K562 (cell line): ENCODE results near the gene ZFYVE16. TPM values are rescaled to one million over a fixed set of nuclear protein-coding genes. Genes with fewer than 3 reads are reported as not detected.

Source experiments
- TARDBP ChIP-seq: fragments of 450-650 bp; IDR thresholded peaks from 2 replicates; pipeline ENCODE4 v1.6.1; 2016
- ZNF140 ChIP-seq: fragments of 250-450 bp; sonication (Bioruptor Pico); IDR thresholded peaks from 2 replicates; pipeline ENCODE4 v1.8.0; 2021; ENCODE audit warnings: moderate library complexity, mild to moderate bottlenecking, inconsistent platforms
- polyA plus RNA-seq, 8 experiments: library from polyadenylated mRNA; depleted of rRNA in 4 of 8; stranded (reverse) in 5 of 8; unstranded in 3 of 8; fragments of >200 nt; fragmentation: Nextera tagmentation in 2 of 8; fragmentation: Illumina TruSeq in 1 of 8; extraction: Ambion mirVana in 2 of 8; extraction: Trizol in 1 of 8; gene quantifications; 2 replicates each; pipeline versions ENCODE4 v1.2.1 to v1.2.3, GENCODE V29; 2011 to 2014; ENCODE audit warnings: inconsistent platforms in 1 of 8, missing spikeins in 1 of 8
- small RNA-seq: library from RNA; depleted of rRNA; stranded (forward); fragments of <200 nt; gene quantifications from one replicate; pipeline ENCODE3, GENCODE V24; 2014
- total RNA-seq, 7 experiments: library from RNA; depleted of rRNA in 6 of 7; stranded (reverse); fragments of >200 nt in 6 of 7; fragmentation: Illumina TruSeq in 2 of 7; extraction: Trizol in 2 of 7; gene quantifications; 2 replicates each; pipeline versions ENCODE4 v1.2.1 to v1.2.3, GENCODE V29; 2011 to 2021; ENCODE audit warnings: low replicate concordance in 1 of 7

ZFYVE16 gene
- total and polyA plus RNA-seq, 9 of the 15 experiments (the other 6 are each of a cell fraction or from before 2014, with no cell fraction given), result 6.0 to 18.9 (median 12.5) TPM

DNA sequence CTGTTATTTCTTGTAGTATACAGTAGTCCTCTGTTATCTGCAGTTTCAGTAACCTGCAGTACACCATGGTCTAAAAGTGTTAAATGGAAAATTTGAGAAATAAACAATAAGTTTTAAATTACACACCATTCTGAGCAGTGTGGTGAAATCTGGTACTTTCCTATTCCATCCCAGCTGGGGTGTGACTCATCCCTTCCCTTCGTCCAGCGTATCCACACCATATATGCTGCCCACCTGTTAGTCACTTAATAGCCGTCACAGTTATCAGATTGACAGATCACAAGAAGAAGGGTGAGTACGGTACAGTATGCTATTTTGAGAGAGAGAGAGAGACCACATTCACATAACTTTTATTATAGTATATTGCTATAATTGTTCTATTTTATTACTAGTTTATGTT lies 109.0 kb downstream of the ZFYVE16 start (continued):
- no peak for TF ChIP-seq TARDBP
- no peak for TF ChIP-seq ZNF140 (CRISPR knock-in tag)

Small RNA genes within 50 kb of the gene (small RNA-seq; reads per million reads assigned to genes)
- not detected for gene RNU6-211P

Other genes starting within 250 kb of the ZFYVE16 start
- 1.9 and 2.9 TPM in 2 replicates for gene SERINC5, start 152.0 kb upstream of the ZFYVE16 start, total RNA-seq (2014; rRNA removed)
- gene SERINC5, start 152.0 kb upstream of the ZFYVE16 start, total RNA-seq (2014; rRNA removed; fragmentation: Illumina TruSeq; extraction: Trizol), result 5.2 and 5.4 TPM in 2 replicates
- gene SERINC5, start 152.0 kb upstream of the ZFYVE16 start, total RNA-seq (2015; rRNA removed; fragmentation: Illumina TruSeq; extraction: Trizol), result 4.6 TPM in 2 replicates
- gene SERINC5, start 152.0 kb upstream of the ZFYVE16 start, total RNA-seq (2021), result 7.2 and 7.9 TPM in 2 replicates
- 6.5 and 7.6 TPM in 2 replicates for gene SERINC5, start 152.0 kb upstream of the ZFYVE16 start, polyA plus RNA-seq (2011; rRNA removed)
- 3.7 TPM in 2 replicates for gene SERINC5, start 152.0 kb upstream of the ZFYVE16 start, polyA plus RNA-seq (2014; fragmentation: Illumina TruSeq; extraction: Trizol)
- 1 to 10 TPM; 1.4 to 2.7 TPM for gene SERINC5, start 152.0 kb upstream of the ZFYVE16 start, polyA plus RNA-seq (2014; fragmentation: Nextera tagmentation; extraction: Ambion mirVana)
- gene SERINC5, start 152.0 kb upstream of the ZFYVE16 start, polyA plus RNA-seq (2014; rRNA removed), result 3.1 and 3.6 TPM in 2 replicates
- gene SPZ1, start 88.1 kb upstream of the ZFYVE16 start, total RNA-seq (2014; rRNA removed), result not detected in 2 replicates
- gene SPZ1, start 88.1 kb upstream of the ZFYVE16 start, total RNA-seq (2014; rRNA removed; fragmentation: Illumina TruSeq; extraction: Trizol), result not detected in 2 replicates
- not detected in 2 replicates for gene SPZ1, start 88.1 kb upstream of the ZFYVE16 start, total RNA-seq (2015; rRNA removed; fragmentation: Illumina TruSeq; extraction: Trizol)
- gene SPZ1, start 88.1 kb upstream of the ZFYVE16 start, total RNA-seq (2021), result not detected in 2 replicates
- gene SPZ1, start 88.1 kb upstream of the ZFYVE16 start, polyA plus RNA-seq (2011; rRNA removed), result not detected in 2 replicates
- 0.08 TPM in 1 of 2 replicates, not detected in the other for gene SPZ1, start 88.1 kb upstream of the ZFYVE16 start, polyA plus RNA-seq (2014; fragmentation: Illumina TruSeq; extraction: Trizol)
- not detected for gene SPZ1, start 88.1 kb upstream of the ZFYVE16 start, polyA plus RNA-seq (2014; fragmentation: Nextera tagmentation; extraction: Ambion mirVana)
- gene SPZ1, start 88.1 kb upstream of the ZFYVE16 start, polyA plus RNA-seq (2014; rRNA removed), result not detected in 2 replicates
- gene FAM151B, start 80.0 kb downstream of the ZFYVE16 start, total RNA-seq (2014; rRNA removed), result 0.18 TPM in 1 of 2 replicates, not detected in the other
- 0.16 and 0.25 TPM in 2 replicates for gene FAM151B, start 80.0 kb downstream of the ZFYVE16 start, total RNA-seq (2014; rRNA removed; fragmentation: Illumina TruSeq; extraction: Trizol)
- 0.26 TPM in 1 of 2 replicates, not detected in the other for gene FAM151B, start 80.0 kb downstream of the ZFYVE16 start, total RNA-seq (2015; rRNA removed; fragmentation: Illumina TruSeq; extraction: Trizol)
- 0.22 TPM in 1 of 2 replicates, not detected in the other for gene FAM151B, start 80.0 kb downstream of the ZFYVE16 start, total RNA-seq (2021)
- gene FAM151B, start 80.0 kb downstream of the ZFYVE16 start, polyA plus RNA-seq (2011; rRNA removed), result 0.17 and 0.35 TPM in 2 replicates
- gene FAM151B, start 80.0 kb downstream of the ZFYVE16 start, polyA plus RNA-seq (2014; fragmentation: Illumina TruSeq; extraction: Trizol), result 0.21 and 0.24 TPM in 2 replicates
- under 1 TPM in 1 of 2 experiments, not detected in 1; 0.10 TPM for gene FAM151B, start 80.0 kb downstream of the ZFYVE16 start, polyA plus RNA-seq (2014; fragmentation: Nextera tagmentation; extraction: Ambion mirVana)
- gene FAM151B, start 80.0 kb downstream of the ZFYVE16 start, polyA plus RNA-seq (2014; rRNA removed), result 0.08 and 0.46 TPM in 2 replicates
- not detected in 2 replicates for gene ANKRD34B, start 162.2 kb downstream of the ZFYVE16 start, total RNA-seq (2014; rRNA removed)
- gene ANKRD34B, start 162.2 kb downstream of the ZFYVE16 start, total RNA-seq (2014; rRNA removed; fragmentation: Illumina TruSeq; extraction: Trizol), result not detected in 2 replicates
- not detected in 2 replicates for gene ANKRD34B, start 162.2 kb downstream of the ZFYVE16 start, total RNA-seq (2015; rRNA removed; fragmentation: Illumina TruSeq; extraction: Trizol)
- not detected in 2 replicates for gene ANKRD34B, start 162.2 kb downstream of the ZFYVE16 start, total RNA-seq (2021)
- not detected in 2 replicates for gene ANKRD34B, start 162.2 kb downstream of the ZFYVE16 start, polyA plus RNA-seq (2011; rRNA removed)
- gene ANKRD34B, start 162.2 kb downstream of the ZFYVE16 start, polyA plus RNA-seq (2014; fragmentation: Illumina TruSeq; extraction: Trizol), result not detected in 2 replicates
- gene ANKRD34B, start 162.2 kb downstream of the ZFYVE16 start, polyA plus RNA-seq (2014; fragmentation: Nextera tagmentation; extraction: Ambion mirVana), result not detected
- gene ANKRD34B, start 162.2 kb downstream of the ZFYVE16 start, polyA plus RNA-seq (2014; rRNA removed), result not detected in 2 replicates
- 9.3 and 11.1 TPM in 2 replicates for gene MSH3, start 246.6 kb downstream of the ZFYVE16 start, total RNA-seq (2014; rRNA removed)
- 16.3 and 19.6 TPM in 2 replicates for gene MSH3, start 246.6 kb downstream of the ZFYVE16 start, total RNA-seq (2014; rRNA removed; fragmentation: Illumina TruSeq; extraction: Trizol)
- gene MSH3, start 246.6 kb downstream of the ZFYVE16 start, total RNA-seq (2015; rRNA removed; fragmentation: Illumina TruSeq; extraction: Trizol), result 15.4 and 17.2 TPM in 2 replicates
- gene MSH3, start 246.6 kb downstream of the ZFYVE16 start, total RNA-seq (2021), result 14.3 and 14.9 TPM in 2 replicates
- gene MSH3, start 246.6 kb downstream of the ZFYVE16 start, polyA plus RNA-seq (2011; rRNA removed), result 10.7 and 13.2 TPM in 2 replicates
- 11.5 and 14.5 TPM in 2 replicates for gene MSH3, start 246.6 kb downstream of the ZFYVE16 start, polyA plus RNA-seq (2014; fragmentation: Illumina TruSeq; extraction: Trizol)
- gene MSH3, start 246.6 kb downstream of the ZFYVE16 start, polyA plus RNA-seq (2014; fragmentation: Nextera tagmentation; extraction: Ambion mirVana), result 1 to 10 TPM; 3.9 to 5.3 TPM
- 7.8 and 7.9 TPM in 2 replicates for gene MSH3, start 246.6 kb downstream of the ZFYVE16 start, polyA plus RNA-seq (2014; rRNA removed)
- gene DHFR, start 246.9 kb downstream of the ZFYVE16 start, total RNA-seq (2014; rRNA removed), result 68.3 and 70.4 TPM in 2 replicates
- gene DHFR, start 246.9 kb downstream of the ZFYVE16 start, total RNA-seq (2014; rRNA removed; fragmentation: Illumina TruSeq; extraction: Trizol), result 106 and 111 TPM in 2 replicates
- 92.2 and 103 TPM in 2 replicates for gene DHFR, start 246.9 kb downstream of the ZFYVE16 start, total RNA-seq (2015; rRNA removed; fragmentation: Illumina TruSeq; extraction: Trizol)
- 76.1 and 76.4 TPM in 2 replicates for gene DHFR, start 246.9 kb downstream of the ZFYVE16 start, total RNA-seq (2021)
- 106 and 139 TPM in 2 replicates for gene DHFR, start 246.9 kb downstream of the ZFYVE16 start, polyA plus RNA-seq (2011; rRNA removed)
- gene DHFR, start 246.9 kb downstream of the ZFYVE16 start, polyA plus RNA-seq (2014; fragmentation: Illumina TruSeq; extraction: Trizol), result 131 and 176 TPM in 2 replicates
- 10 to 100 TPM; 45.6 to 80.6 TPM for gene DHFR, start 246.9 kb downstream of the ZFYVE16 start, polyA plus RNA-seq (2014; fragmentation: Nextera tagmentation; extraction: Ambion mirVana)
- 97.7 and 101 TPM in 2 replicates for gene DHFR, start 246.9 kb downstream of the ZFYVE16 start, polyA plus RNA-seq (2014; rRNA removed)